Measurements from ENCODE around the gene SETD1A. TPM values are rescaled to one million over a fixed set of nuclear protein-coding genes. Genes with fewer than 3 reads are reported as not detected.

SETD1A gene
- total and polyA plus RNA-seq, 2 of the 8 experiments (the other 6 are each of a cell fraction or from before 2014, with no cell fraction given): 4.8 to 29.0 TPM

GRCh38 chr16:30941600-30942425, 15.7 kb upstream of the SETD1A start:
- Histone ChIP-seq H3K4ac (replicated peaks; ENCODE audit: insufficient read length, low read depth, low read length) (no peak overlapping the region), H2BK20ac (ENCODE audit: low read length) (no peak overlapping the region), H3K79me1 (ENCODE audit: low read depth, low read length) (peaks cover 4% of the 10 kb centered on the region; the same call in 1 of the 2 replicates), H2BK5ac (ENCODE audit: low read depth, low read length) (peak overlapping the region; percentile 48; the same call in 1 of the 2 replicates), H3K23me2 (ENCODE audit: low read depth, low read length) (no peaks in the 10 kb centered on the region), H3K27me3 (replicated peaks in 1 of 4; ENCODE audit: control insufficient read depth in 3 of 4, extremely low read depth in 1 of 4, insufficient read depth in 3 of 4, low read length in 3 of 4) (no peaks in the 10 kb centered on the region), H3K23ac (ENCODE audit: insufficient read length) (no peak overlapping the region), H4K91ac (replicated peaks; ENCODE audit: insufficient read length, low read length) (no peak overlapping the region), H4K8ac (ENCODE audit: extremely low read depth, insufficient read depth, low read length) (no peak overlapping the region), H3K27ac (ENCODE audit: low read depth, low read length) (no peak overlapping the region), H2BK15ac (ENCODE audit: low read length) (no peak overlapping the region), H3K4me3 (ENCODE audit: extremely low read depth in 1 of 4, insufficient read depth in 2 of 4, low read depth in 3 of 4, low read length in 4 of 4) (0 out of 8 replicates have a peak overlapping the region, but pooled peaks of 2 of the 4 experiments have one; percentile 1 to 10), H4K20me1 (replicated peaks in 1 of 2; ENCODE audit: control insufficient read depth in 1 of 2, insufficient read depth in 2 of 2, low read length in 2 of 2) (peaks cover 3 to 16% of the 10 kb centered on the region in 2 experiments), H3K56ac (replicated peaks; ENCODE audit: insufficient read length, low read depth, low read length) (no peak overlapping the region), H3K79me2 (ENCODE audit: control insufficient read depth in 1 of 2, insufficient read depth in 2 of 2, low read length in 2 of 2) (no peaks in the 10 kb centered on the region; a peak in 1 of 4 replicates), H2BK120ac (replicated peaks; ENCODE audit: low read depth, low read length) (no peak overlapping the region), H3K14ac (ENCODE audit: insufficient read length) (no peak overlapping the region), H3K4me2 (ENCODE audit: insufficient read depth in 1 of 2, low read depth in 2 of 2, low read length in 2 of 2) (peak overlapping the region in 1 of 2 experiments; percentile 22; a peak in 1 of 4 replicates), H2AK5ac (ENCODE audit: low read depth, low read length) (no peak overlapping the region), H2BK12ac (ENCODE audit: low read depth, low read length) (no peak overlapping the region; the same call in 1 of the 2 replicates), H3K4me1 (replicated peaks in 1 of 4; ENCODE audit: control insufficient read depth in 3 of 4, insufficient read depth in 4 of 4, low read length in 3 of 4) (peaks cover 0 to 13% (median 8%) of the 10 kb centered on the region in 4 experiments; a peak in 6 of 7 replicates), H2AFZ (ENCODE audit: low read length) (no peak overlapping the region), H4K5ac (ENCODE audit: insufficient read length, low read depth, low read length) (no peak overlapping the region), H3K36me3 (ENCODE audit: control insufficient read depth in 2 of 4, insufficient read depth in 4 of 4, low read length in 3 of 4) (peaks cover 11 to 28% (median 14%) of the 10 kb centered on the region in 4 experiments; a peak in 7 of 8 replicates), H3K9me3 (ENCODE audit: insufficient read depth in 2 of 2, low read depth in 1 of 2, low read length in 1 of 2) (no peaks in the 10 kb centered on the region), H3K18ac (ENCODE audit: extremely low read depth, low read length) (no peak overlapping the region), H3K9ac (replicated peaks in 1 of 4; ENCODE audit: extremely low read depth in 1 of 4, low read depth in 3 of 4, low read length in 3 of 4) (no peak overlapping the region)
- WGBS, 2 experiments (ENCODE audit: extremely low coverage in 1 of 2, insufficient coverage in 1 of 2, insufficient read length in 1 of 2, insufficient replicate concordance in 2 of 2, low coverage in 1 of 2, low lambda C conversion rate in 2 of 2, missing lambda C conversion rate in 1 of 2): 34% methylated on average over 13 of the region's 15 CpGs; no CpG with 5 or more reads in 1 of the 2 experiments
- FAIRE-seq: peak; percentile 55
- ChIA-PET CTCF (ENCODE audit: partially characterized antibody) (interaction anchor here (0.6 to 4.5 kb wide), 30 partner anchors 8 to 553 kb away, joined by 3 to 33 read pairs (median 4); partner anchors contain the start of gene STX4), POLR2A (ENCODE audit: partially characterized antibody) (interaction anchor here (0.6 to 12.0 kb wide), 11 partner anchors 8 to 196 kb away, joined by 3 to 105 read pairs (median 4); partner anchors contain the start of genes FBXL19, KAT8, ORAI3 and SETD1A)
- peak in 1 of 2 experiments; percentile 87 for DNase-seq (ENCODE audit: low read depth in 1 of 2, low spot score in 2 of 2)
- TF ChIP-seq ATF2 (IDR thresholded peaks at IDR 0.05; ENCODE audit: low read length): no peak
- peak; percentile 36 for TF ChIP-seq ASH2L (IDR thresholded peaks at IDR 0.05; ENCODE audit: low read length)
- peak; percentile 27; the same call in 1 of the 2 replicates for TF ChIP-seq MAX (IDR thresholded peaks at IDR 0.05)
- TF ChIP-seq CBX5 (IDR thresholded peaks at IDR 0.05; ENCODE audit: low read depth, low read length): no peak
- no peak; a peak in 1 of 3 replicates for TF ChIP-seq EP300 (IDR thresholded peaks at IDR 0.05; ENCODE audit: borderline replicate concordance in 1 of 2, low read depth in 2 of 2, low read length in 2 of 2)
- TF ChIP-seq SUZ12 (IDR thresholded peaks at IDR 0.05; ENCODE audit: low read length): no peak
- no peak for TF ChIP-seq FOSL1 (IDR thresholded peaks at IDR 0.05; ENCODE audit: insufficient read depth, low read depth, low read length)
- peak; percentile 55; the same call in 1 of the 2 replicates for TF ChIP-seq CREB1 (IDR thresholded peaks at IDR 0.05)
- 0 out of 2 replicates have a peak, but pooled peaks have one; percentile 37 for TF ChIP-seq POLR2AphosphoS5 (IDR thresholded peaks at IDR 0.05; ENCODE audit: low read depth, low read length)

Data from H1 (cell line).